ENCODE measurements around the gene ZNF775. TPM values are rescaled to one million over a fixed set of nuclear protein-coding genes. Genes with fewer than 3 reads are reported as not detected.

Gene ZNF775
- total RNA-seq, 1 experiment from 2014 or later: 8.6 TPM

DNA sequence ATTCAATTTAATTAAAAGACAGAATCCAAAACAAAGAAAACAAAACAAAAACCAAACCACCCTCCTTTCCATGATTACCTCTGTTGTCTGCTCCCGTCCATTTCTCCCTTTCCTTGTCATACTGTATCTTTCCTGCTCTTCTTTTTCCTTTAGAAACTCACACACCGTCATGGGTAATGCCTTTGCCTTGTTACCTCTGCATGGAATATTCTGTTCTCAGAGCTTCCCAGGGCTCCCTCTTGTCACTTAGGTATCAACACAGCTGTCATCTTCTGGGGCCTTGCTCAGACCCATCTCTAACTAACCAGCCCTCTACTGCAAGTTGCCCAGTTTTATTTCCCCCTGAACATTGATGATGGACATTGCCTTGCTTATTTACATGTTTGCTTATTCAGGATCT, 41.1 kb downstream of the ZNF775 start:
- in situ Hi-C loops (cut with HindIII; ENCODE audit: low pct_unique_long_range_greater_than_20kb, low sequenced_read_pairs): no loop called here
- no peak for DNase-seq (ENCODE audit: low read depth)

DNA sequence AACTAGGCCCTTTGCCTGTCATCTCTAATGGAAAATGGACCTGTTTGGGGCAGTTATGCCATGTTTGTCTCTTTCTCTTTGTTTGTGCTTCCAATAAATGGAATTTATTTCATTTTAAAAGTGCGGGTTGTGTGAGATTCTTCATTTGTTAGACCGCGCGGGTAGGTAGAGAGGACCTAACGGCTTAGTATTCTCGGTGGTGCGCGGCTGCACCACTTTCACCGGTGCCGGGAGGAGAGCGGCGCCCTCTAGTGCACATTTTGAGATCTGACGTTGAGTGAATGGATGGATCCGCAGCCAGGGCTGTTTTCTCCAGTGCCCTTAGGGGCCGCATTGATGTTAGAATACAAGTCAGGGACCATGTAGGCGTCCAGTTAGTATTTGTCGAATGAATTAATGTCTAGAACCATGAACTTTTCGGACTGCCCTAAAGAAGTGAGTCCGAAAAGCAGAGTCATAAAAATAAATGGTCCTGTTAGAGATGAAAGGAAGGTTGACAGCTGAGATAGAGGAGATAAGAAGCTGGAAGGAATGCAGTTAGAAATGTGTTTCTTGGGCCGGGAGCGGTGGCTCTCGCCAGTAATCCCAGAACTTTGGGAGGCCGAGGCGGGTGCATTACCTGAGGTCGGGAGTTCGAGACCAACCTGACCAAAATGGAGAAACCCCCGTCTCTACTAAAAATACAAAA, 42.0 kb downstream of the ZNF775 start:
- in situ Hi-C loops (cut with HindIII; ENCODE audit: low pct_unique_long_range_greater_than_20kb, low sequenced_read_pairs): no loop called here
- DNase-seq (ENCODE audit: low read depth): peak; percentile 63

GRCh38 chr7:150421831-150422230, 42.7 kb downstream of the ZNF775 start:
- in situ Hi-C loops (cut with HindIII; ENCODE audit: low pct_unique_long_range_greater_than_20kb, low sequenced_read_pairs): no loop called here
- DNase-seq (ENCODE audit: low read depth): no peak

DNA sequence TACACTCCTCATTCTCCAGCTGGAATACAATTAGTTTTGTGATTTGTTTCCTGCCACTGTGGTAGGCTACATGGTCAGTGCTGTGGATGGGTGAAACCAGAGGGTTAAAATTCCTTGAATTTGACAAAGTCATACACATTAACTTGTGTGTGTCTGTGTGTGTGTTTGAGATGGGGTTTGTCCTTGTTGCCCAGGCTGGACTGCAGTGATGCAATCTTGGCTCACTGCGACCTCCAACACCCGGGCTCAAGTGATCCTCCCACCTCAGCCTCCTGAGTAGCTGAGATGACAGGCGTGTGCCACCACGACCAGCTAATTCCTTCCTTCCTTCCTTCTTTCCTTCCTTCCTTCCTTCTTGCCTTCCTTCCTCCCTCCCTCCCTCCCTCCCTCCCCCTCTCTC, 46.5 kb downstream of the ZNF775 start:
- DNase-seq (ENCODE audit: low read depth): no peak
- in situ Hi-C loops (cut with HindIII; ENCODE audit: low pct_unique_long_range_greater_than_20kb, low sequenced_read_pairs): no loop called here

- in situ Hi-C loops (cut with HindIII; ENCODE audit: low pct_unique_long_range_greater_than_20kb, low sequenced_read_pairs): no loop called here
- DNase-seq (ENCODE audit: low read depth): peak; percentile 84
Measured at GRCh38 chr7:150428671-150429451, 49.7 kb downstream of the ZNF775 start.

DNA sequence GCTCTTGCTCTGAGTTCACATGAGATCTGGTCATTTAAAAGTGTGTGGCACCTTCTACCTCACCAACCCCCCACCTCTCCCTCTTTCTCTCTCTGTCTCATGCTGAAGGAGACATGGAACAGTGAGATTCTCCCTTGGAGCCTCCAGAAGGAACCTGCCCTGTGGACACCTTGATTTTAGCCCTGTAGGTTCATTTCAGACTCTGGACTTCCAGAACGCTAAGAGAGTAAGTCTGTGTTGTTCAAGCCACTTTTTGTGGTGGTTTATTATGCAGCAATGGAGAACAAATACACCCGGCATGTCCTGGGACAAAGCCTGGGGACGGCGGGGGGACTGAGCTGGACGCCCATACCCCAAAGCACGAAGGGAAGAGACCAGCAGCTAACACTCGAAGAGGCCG, 50.6 kb downstream of the ZNF775 start:
- in situ Hi-C loops (cut with HindIII; ENCODE audit: low pct_unique_long_range_greater_than_20kb, low sequenced_read_pairs): no loop called here
- DNase-seq (ENCODE audit: low read depth): no peak

- in situ Hi-C loops (cut with HindIII; ENCODE audit: low pct_unique_long_range_greater_than_20kb, low sequenced_read_pairs): no loop called here
- no peak for DNase-seq (ENCODE audit: low read depth)
Measured at GRCh38 chr7:150430465-150431085, 51.4 kb downstream of the ZNF775 start.

DNA sequence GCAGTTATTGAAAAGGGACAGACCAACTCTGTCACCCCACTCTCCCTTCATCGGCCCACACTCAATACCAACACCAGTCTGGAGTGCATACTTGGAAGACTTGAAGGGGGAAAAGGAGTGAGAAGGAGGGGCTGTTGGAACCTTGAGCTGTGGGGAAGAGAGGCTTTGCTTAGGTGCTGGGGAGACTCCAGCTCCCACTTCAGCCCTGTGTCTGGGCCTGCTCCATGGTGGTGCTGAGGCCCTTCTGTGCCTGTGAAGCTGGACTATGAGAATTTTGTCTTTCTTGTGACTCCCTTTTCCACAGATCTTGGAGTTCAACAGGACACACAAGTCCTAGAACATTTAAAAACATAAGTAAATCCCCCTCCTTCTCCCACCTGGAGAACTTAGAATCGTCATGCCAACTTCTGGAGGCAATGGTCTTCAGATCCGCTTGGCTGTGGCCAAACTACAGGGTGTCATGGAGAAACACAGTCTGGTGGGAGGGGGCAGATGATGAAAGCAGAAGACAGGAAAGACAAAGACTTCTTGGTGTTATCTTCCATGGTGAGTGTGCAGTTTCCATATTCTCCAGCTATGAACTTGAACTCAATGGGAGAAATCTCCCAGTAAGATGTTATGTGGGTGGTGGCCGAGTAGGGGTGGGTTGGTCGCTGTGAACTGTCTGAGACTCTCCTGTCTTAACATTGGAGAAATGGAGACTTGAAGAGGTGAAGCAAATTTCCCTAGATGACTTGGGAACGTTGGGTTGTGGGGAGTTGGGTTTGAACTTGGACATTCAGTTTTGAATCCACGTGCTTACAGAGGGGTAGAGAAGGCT, 52.9 kb downstream of the ZNF775 start:
- in situ Hi-C loops (cut with HindIII; ENCODE audit: low pct_unique_long_range_greater_than_20kb, low sequenced_read_pairs): no loop called here
- DNase-seq (ENCODE audit: low read depth): no peak

GRCh38 chr7:150432915-150433892, 54.1 kb downstream of the ZNF775 start:
- in situ Hi-C loops (cut with HindIII; ENCODE audit: low pct_unique_long_range_greater_than_20kb, low sequenced_read_pairs): no loop called here
- no peak for DNase-seq (ENCODE audit: low read depth)

DNA sequence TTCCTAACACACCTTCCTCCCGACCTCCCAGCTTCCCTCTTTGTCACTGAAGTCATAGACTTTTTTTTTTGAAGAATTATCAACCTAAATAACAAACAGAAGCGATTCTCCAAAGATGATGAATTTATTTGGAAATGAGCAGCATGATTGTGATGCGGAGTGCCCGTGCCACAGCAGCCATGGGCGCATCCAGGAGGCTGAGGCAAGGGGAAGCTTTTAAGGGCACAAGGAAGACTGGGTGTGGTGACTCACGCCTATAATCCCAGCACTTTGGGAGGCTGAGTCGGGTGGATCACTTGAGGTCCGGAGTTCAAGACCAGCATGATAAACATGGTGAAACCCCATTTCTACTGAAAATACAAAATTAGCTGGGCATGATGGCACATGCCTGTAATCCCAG, 55.1 kb downstream of the ZNF775 start:
- in situ Hi-C loops (cut with HindIII; ENCODE audit: low pct_unique_long_range_greater_than_20kb, low sequenced_read_pairs): no loop called here
- DNase-seq (ENCODE audit: low read depth): no peak

- no peak for DNase-seq (ENCODE audit: low read depth)
- in situ Hi-C loops (cut with HindIII; ENCODE audit: low pct_unique_long_range_greater_than_20kb, low sequenced_read_pairs): no loop called here
Measured at GRCh38 chr7:150435047-150435389, 55.9 kb downstream of the ZNF775 start.

DNA sequence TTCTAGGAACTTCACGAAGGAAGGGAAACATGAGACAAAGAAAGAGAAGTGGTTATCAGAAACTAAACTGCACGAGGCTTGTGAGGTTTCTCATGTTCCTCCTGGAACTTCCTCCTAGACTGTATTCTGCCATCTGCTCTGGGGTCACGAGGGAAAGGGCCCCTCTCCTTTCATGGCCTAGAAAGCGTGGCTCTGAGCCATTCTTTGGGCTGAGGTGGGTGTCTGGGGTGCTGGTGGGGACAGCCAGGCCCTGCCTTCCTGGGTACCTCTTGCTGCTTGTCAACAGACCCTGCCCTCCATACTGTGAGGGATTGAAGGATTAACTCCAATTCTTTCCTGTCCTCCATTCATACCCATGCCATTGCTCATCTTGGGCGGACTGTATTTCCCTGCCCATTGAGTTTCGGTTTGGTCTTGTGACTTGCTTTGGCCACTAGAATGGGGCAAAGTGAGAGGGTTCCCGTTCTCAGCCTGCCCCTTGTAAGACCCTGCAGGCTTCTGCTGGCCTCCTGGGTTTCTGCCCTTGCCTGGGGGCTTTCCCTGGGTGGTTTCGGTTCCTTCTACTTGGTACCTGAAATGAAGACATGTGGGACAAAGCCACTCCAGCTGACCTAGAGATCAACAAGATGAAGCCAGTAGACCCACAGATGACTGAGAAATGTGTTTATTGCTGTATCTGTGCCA, 56.4 kb downstream of the ZNF775 start:
- DNase-seq (ENCODE audit: low read depth): no peak

GRCh38 chr7:150439967-150440366, 60.8 kb downstream of the ZNF775 start:
- in situ Hi-C loops (cut with HindIII; ENCODE audit: low pct_unique_long_range_greater_than_20kb, low sequenced_read_pairs): no loop called here
- DNase-seq (ENCODE audit: low read depth): no peak

More for the DNA sequence above, 56.4 kb downstream of the ZNF775 start:
- in situ Hi-C loops (cut with HindIII; ENCODE audit: low pct_unique_long_range_greater_than_20kb, low sequenced_read_pairs): no loop called here

GRCh38 chr7:150441524-150441923, 62.4 kb downstream of the ZNF775 start:
- in situ Hi-C loops (cut with HindIII; ENCODE audit: low pct_unique_long_range_greater_than_20kb, low sequenced_read_pairs): no loop called here
- DNase-seq (ENCODE audit: low read depth): no peak

- DNase-seq (ENCODE audit: low read depth): no peak
Measured at GRCh38 chr7:150442811-150443210, 63.7 kb downstream of the ZNF775 start.

DNA sequence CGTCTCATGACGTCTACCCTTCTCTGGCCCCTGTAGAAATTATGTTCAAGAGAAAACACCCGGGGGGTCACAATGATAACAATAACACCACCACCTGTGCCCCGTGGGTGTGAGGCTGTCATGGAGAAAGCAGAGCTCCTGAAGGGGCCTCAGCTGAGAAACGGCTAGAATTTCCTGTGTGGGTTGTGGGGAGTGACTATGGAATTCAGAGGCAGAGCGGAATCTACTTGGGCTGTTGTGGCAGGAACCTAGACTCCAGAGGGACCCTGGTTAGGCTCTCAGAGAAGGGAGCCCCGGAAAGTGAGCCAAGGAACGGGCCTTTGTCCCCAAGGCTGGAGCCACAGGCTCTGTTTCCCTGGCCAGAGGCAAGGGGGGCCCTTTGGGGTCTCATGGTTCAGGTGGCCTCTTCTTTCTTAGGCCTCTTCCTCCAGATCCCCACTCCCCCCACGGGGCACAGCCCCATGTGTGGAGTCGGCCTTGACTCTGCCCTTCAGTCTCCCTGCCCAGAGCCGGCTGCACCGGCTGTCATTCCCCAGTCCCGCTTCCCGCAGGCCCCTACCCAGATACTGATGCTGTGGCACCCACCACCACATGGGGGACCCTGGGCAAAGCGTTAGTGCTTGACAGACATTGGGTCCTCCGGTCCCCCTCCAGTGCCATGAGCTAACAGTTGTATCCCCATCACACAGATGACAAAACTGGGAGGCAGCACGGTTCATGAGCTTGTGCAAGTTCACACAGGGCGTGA, 64.8 kb downstream of the ZNF775 start:
- in situ Hi-C loops (cut with HindIII; ENCODE audit: low pct_unique_long_range_greater_than_20kb, low sequenced_read_pairs): no loop called here

More at GRCh38 chr7:150442811-150443210, 63.7 kb downstream of the ZNF775 start:
- in situ Hi-C loops (cut with HindIII; ENCODE audit: low pct_unique_long_range_greater_than_20kb, low sequenced_read_pairs): no loop called here

More for the DNA sequence above, 64.8 kb downstream of the ZNF775 start:
- DNase-seq (ENCODE audit: low read depth): no peak

Data from Caki2 (cell line).